SW 1271 (cell line): Measurements from ENCODE around the gene CD300LF.

ENCODE experiments used
- DNase-seq, 2 experiments: peaks; one replicate each; lab custom pipeline; 2025; lab: John Stamatoyannopoulos, UW

CD300LF gene

GRCh38 chr17:74729866-74730265 lies 17.1 kb upstream of the CD300LF start:
- no peak for DNase-seq

GRCh38 chr17:74729368-74729767 lies 16.6 kb upstream of the CD300LF start:
- DNase-seq, result no peak

GRCh38 chr17:74728702-74729075 lies 16.0 kb upstream of the CD300LF start:
- DNase-seq, result no peak

GRCh38 chr17:74728033-74728701 lies 15.4 kb upstream of the CD300LF start:
- no peak for DNase-seq

- DNase-seq, result no peak
Observed at GRCh38 chr17:74725111-74725510, 12.4 kb upstream of the CD300LF start.

GRCh38 chr17:74723891-74724290 lies 11.2 kb upstream of the CD300LF start:
- DNase-seq, result no peak

- DNase-seq, result no peak
Observed at GRCh38 chr17:74722782-74723181, 10.1 kb upstream of the CD300LF start.

- DNase-seq, result no peak
Observed at GRCh38 chr17:74720506-74720905, 7.8 kb upstream of the CD300LF start.

GRCh38 chr17:74715144-74715543 lies 2.4 kb upstream of the CD300LF start:
- no peak for DNase-seq

GRCh38 chr17:74713171-74713755 lies 540 bp upstream of the CD300LF start:
- DNase-seq, result no peak

- DNase-seq, result no peak
Observed at GRCh38 chr17:74712301-74712700, 422 bp downstream of the CD300LF start.

- no peak for DNase-seq
Observed at GRCh38 chr17:74711058-74711824, 1.5 kb downstream of the CD300LF start.

GRCh38 chr17:74704544-74704943 lies 8.2 kb downstream of the CD300LF start:
- DNase-seq, result no peak

- DNase-seq, result no peak
Observed at GRCh38 chr17:74703311-74703710, 9.4 kb downstream of the CD300LF start.

- DNase-seq, result no peak
Observed at GRCh38 chr17:74702116-74702871, 10.4 kb downstream of the CD300LF start.

GRCh38 chr17:74699236-74699635 lies 13.5 kb downstream of the CD300LF start:
- no peak for DNase-seq

GRCh38 chr17:74698069-74698468 lies 14.7 kb downstream of the CD300LF start:
- DNase-seq, result no peak

- no peak for DNase-seq
Observed at GRCh38 chr17:74697515-74697914, 15.2 kb downstream of the CD300LF start.

- DNase-seq, result no peak
Observed at GRCh38 chr17:74695629-74696028, 17.1 kb downstream of the CD300LF start.

GRCh38 chr17:74694081-74694480 lies 18.6 kb downstream of the CD300LF start:
- DNase-seq, result no peak

- no peak for DNase-seq
Observed at GRCh38 chr17:74691151-74691550, 21.6 kb downstream of the CD300LF start.

GRCh38 chr17:74690409-74690825 lies 22.3 kb downstream of the CD300LF start:
- DNase-seq, result no peak

- DNase-seq, result no peak
Observed at GRCh38 chr17:74687886-74688285, 24.8 kb downstream of the CD300LF start.
